ENCODE measurements around the gene CYP11A1.

DNA sequence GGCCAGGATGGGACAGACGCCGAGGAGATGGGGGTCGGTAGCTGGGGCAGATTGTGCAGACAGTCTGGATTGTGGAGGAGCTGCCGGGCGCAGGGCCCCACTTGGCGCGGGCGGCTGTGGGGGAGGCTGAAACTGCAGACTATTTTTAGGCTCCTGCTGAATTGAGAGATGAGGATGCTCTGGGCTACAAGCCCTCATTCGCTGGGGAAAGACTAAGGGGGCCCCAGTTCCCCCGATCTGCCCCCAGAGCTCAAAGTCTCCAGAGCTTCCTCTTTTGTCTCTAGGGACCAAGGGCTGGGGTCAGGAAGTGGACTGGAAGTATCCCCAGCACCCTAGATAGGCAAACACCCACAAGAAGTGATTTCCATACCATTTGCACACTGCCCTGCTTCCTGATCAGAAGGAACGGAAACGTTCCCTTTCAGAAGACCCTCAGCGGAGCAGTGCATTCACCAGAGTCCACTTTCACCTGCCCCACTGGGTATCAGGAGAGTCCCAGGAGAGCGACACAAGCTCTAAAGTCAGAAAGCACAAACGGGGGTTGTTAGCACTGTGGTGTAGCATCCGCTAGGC lies 36.6 kb upstream of the CYP11A1 start:
- no peak; the same call in 1 of the 2 replicates for TF ChIP-seq POLR2A (IDR thresholded peaks at IDR 0.05; ENCODE audit: low read depth, low read length)
- no peak; the same call in 1 of the 2 replicates for TF ChIP-seq TAF1 (IDR thresholded peaks at IDR 0.05; ENCODE audit: borderline replicate concordance, low read depth, low read length)

Data from GM12892 (cell line).